ENCODE data around the gene IL27RA.

DNA sequence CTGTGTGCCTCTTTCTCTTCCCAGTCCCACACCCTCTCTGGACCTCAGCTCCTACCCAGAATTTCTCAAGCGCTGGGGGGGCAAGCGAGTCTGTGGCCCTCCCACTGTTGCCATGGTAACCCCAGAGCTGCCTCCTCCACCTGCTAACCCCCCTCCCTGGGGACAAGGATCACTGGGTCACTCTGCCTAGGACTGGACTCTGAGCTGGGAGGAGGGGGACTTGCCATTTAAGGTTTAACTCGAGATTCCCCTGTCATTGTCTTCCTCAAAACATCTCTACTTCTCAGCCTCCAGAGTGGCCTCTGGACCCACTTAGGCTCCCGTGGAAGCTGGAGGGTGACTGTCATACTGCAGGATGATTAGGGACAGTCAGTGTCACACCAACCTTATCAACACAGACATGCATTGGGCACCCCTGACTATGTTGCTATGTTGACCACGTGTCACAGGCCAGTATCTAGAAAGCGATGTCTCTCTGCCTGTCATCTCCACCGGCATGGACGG is 28.1 kb downstream of the IL27RA start:
- TF ChIP-seq, protein P1, sequence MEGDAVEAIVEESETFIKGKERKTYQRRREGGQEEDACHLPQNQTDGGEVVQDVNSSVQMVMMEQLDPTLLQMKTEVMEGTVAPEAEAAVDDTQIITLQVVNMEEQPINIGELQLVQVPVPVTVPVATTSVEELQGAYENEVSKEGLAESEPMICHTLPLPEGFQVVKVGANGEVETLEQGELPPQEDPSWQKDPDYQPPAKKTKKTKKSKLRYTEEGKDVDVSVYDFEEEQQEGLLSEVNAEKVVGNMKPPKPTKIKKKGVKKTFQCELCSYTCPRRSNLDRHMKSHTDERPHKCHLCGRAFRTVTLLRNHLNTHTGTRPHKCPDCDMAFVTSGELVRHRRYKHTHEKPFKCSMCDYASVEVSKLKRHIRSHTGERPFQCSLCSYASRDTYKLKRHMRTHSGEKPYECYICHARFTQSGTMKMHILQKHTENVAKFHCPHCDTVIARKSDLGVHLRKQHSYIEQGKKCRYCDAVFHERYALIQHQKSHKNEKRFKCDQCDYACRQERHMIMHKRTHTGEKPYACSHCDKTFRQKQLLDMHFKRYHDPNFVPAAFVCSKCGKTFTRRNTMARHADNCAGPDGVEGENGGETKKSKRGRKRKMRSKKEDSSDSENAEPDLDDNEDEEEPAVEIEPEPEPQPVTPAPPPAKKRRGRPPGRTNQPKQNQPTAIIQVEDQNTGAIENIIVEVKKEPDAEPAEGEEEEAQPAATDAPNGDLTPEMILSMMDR (IDR thresholded peaks at IDR 0.05), result no peak
- no peak for TF ChIP-seq POLR2AphosphoS5 (IDR thresholded peaks at IDR 0.05)
- no peak for TF ChIP-seq POLR2A (IDR thresholded peaks at IDR 0.05)

Data from prostate gland (tissue), 2 donors.